ENCODE results near the gene HOXB2.

The HOXB2 gene

DNA sequence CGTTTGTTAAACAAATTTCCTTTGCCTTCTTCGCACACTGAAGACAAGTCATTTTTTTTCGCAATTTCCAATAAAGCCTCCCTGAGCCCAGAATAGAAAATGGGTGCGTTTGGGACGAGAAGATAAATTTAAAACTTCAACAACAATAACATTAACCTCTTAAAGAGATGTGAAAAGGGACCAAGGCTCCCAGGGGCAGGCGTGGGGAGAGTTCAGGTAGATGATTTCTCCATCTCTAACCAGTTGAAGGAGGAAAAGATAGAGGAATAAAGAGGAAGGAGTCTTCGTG lies 34.5 kb upstream of the HOXB2 start:
- DNase-seq (ENCODE audit: low read depth in 2 of 3, low spot score in 1 of 3): no peak

DNA sequence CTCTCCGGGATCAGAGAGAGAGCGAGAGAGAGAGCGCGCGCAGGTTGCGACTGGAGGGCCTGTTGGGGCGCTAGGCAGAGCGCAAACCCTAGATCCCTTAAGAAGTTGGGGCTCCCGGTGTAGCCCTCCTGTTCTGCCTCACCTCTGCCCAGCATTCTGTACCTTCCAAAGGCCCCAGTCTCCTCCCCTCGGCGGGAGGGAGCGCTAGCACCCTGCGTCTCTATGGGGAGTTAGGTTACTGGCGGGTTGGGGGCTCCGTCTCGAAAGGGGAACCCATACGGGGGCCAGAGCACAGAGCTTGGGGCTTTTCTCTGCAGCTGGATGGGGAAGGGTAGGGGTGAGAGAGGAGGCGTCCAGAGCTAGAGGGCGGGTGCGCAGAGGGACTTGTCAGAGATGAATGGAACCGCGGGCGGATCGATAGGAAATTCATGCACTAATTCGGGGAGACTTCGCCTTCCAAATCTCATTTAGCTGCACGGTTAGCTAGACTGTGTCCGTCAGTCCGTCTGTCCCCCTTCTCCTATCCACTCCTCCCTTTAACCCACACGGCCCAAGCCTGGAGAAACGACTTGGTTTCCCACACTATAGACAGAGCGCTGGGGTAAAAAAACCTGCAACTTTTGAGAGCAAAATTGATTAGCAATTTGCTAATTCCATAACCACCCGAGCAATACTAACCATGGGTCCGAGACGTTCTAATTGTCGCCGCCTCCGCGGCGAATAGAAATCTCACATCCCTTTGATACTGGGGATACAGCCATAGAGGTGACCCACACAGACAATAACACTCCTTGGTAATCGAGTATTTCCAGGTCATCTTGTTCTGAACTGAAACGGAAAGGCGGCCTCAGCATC lies 33.9 kb upstream of the HOXB2 start:
- no peak for DNase-seq (ENCODE audit: low read depth in 2 of 3, low spot score in 1 of 3)

DNA sequence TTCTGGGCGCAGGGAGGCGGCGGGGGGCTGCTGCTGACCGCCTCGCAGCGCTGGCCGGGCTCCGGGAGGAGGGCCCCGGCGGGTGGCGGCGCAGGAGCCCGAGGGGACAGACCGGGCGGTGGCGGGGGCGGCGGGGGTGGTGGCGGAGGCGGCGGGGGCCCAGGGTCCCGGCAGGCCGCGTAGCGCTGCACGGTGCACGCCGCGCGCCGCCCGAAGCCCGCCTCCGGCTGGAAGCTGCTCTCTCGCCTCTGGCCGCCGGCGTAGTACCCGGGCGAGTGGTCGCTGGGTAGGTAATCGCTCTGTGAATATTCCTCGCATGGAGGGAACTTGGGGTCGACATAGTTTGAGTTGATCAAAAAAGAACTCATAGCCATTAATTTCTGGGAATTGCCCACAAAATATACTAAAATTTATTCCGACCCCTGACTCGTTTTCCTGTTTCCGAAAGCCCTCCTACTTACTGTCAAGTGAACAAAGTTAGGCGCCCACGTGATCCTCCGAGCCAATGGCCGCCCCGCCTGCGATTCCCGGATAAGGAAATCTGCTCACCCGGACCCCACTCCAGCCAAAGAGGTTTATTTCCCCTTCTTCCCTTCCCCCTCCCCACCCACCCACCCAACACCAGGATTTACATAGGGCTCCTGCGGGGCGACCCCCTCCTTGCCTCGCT lies 33.2 kb upstream of the HOXB2 start, which contains the start of gene HOXB4:
HOXB4 (minus strand) TSS at position 405 of the 670 bp plus-strand sequence; CDS start at position 374, 31 bp downstream.
- DNase-seq (ENCODE audit: low read depth in 2 of 3, low spot score in 1 of 3): peak in 2 of 3 donors; percentile 44 to 63

GRCh38 chr17:48577330-48577945 lies 32.5 kb upstream of the HOXB2 start:
- DNase-seq (ENCODE audit: low read depth in 2 of 3, low spot score in 1 of 3): no peak

DNA sequence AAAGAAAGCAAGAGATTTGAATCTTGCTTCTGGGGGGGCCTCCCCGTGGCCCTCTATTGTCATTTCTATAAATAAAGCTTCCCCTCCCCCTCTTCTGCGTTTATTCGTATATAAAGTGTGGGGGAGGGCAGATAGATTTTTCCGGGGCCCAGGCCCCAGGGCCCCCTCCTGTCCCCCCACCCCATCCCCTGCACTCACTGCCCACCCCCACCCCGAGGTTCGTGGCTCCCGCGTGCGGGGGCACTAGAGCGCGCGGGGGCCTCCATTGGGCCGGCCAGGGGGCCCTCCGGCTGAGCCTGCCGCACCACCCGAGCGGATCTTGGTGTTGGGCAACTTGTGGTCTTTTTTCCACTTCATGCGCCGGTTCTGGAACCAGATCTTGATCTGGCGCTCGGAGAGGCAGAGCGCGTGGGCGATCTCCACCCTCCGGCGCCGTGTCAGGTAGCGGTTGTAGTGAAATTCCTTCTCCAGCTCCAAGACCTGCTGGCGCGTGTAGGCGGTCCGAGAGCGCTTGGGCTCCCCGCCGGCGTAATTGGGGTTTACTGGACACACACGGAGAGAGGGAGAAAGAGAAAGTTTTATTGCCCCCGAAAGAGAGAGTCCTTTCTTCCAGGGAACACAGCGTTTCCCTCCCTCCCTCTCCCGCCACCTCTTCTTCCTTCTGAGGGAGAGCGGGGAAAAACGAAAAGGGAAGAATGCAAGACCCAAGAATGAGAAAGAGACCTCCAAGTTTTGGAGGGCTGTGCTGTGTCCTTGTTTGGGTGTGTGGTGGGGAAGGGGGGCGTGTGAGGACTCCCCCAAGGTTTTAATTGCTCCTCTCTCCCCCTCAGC lies 31.8 kb upstream of the HOXB2 start:
- DNase-seq (ENCODE audit: low read depth in 2 of 3, low spot score in 1 of 3): no peak

DNA sequence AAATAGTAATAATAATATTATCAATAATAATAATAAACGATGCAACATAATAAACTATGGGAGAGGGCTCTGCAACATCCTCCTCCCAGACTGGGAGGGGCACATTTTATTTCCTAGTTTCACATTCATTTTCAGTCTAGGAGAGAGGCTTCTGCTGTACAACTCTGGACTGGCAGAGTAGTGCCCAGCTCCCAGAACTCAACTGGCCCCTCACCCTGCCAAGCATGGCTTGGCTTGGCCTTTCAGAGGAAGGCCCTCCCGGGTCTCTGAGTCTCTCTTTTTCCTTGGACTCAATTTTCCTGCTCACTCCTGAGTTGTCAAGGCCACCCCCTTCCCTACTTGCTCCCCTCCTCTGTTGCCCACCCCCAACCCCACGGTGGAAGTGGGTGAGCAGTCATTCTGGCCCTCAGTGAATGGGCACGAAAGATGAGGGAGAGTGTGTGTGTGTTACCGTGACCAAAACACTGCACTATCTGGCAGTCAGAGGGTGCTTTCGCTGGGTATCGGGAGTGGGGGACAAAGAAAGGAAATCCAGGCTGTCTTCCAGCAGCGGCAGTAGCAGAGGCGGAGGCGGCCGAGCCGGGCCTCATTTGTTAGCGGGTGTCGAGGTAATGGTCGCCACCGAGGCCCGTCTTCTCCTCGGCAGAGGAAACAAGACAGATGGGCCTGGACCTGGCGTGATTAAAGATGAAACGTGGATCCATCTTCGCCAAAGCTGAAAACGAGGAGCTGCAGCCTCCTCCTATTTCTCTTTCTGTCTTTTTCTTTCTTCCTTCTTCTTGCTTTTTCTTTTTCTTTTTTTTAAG lies 31.0 kb upstream of the HOXB2 start:
- DNase-seq (ENCODE audit: low read depth in 2 of 3, low spot score in 1 of 3): no peak

DNA sequence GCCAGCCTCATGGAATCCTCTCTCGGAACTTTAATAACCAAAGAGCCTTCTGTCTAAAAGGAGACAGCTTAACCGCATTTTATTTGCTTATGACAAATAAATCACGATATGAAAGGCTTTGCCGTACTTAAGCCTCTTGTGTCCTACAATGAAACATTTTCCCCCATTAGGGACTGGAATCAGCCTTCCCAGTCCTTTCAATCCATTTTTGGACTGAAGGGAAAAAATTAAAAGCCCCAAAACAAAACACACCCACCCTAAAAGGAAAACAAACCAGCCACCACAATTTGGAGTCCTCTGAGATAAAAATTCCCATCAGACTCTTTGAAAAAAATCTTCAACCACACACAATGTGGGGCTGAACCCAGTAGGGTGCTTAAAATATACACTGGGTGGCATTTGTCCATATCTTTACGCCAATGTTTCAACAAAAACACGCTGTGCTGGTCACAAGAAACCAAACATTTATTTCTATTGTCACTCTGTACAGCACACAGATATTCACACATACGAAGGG lies 30.2 kb upstream of the HOXB2 start:
- DNase-seq (ENCODE audit: low read depth in 2 of 3, low spot score in 1 of 3): no peak

DNA sequence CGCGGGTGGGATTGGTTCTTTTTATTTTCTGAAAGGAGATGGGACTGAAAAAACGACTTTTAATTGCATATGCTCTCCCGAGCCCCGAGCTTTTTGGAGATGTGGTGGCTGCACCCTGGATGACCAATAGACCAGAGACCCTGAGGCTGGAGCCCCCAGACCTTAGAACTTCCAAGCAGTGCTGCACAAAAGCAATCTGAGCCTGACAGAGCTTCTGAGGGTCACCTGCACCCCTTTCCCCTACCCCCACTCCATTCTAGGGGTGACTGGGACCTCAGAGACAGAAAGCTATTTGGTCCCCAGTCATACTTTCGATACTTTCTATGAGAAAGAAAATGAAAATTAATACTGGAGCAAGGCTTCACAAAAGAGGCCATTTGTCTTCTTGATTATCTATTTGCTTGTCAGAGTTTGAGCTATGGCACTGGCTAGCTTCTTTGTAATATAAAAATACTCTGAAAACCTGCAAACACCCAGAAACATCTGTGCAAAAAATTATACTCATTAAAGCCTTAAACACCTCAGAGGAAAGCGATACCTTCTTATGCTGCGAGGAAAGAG lies 29.7 kb upstream of the HOXB2 start:
- no peak for DNase-seq (ENCODE audit: low read depth in 2 of 3, low spot score in 1 of 3)

DNA sequence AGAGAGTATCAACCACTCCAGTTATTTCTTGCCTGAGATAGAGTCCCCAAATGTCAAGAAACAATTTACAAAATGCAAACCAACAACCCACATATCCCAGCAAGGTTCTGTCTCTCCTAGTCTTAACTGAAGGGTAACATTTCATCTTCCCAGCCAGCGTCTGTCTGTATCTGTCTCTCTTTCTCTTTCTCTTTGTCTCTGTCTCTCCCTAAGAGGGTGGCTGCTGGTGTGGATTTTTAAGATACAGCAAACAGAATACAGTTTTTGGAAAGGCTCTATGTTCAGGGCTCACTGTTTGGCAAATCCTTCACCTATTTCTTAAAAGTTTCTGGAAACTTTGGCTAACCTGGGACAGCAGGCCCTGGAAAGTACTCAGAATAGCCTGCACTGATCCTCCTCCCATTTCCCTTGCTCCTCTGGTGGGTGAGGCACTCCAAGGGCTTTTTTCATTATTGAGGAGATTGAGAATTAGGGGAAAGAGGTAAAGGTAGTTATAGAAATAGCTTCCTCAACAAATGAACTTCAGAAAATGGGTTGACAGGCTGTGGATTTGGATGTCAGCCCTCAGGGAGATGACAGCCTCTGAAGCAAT lies 27.0 kb upstream of the HOXB2 start:
- DNase-seq (ENCODE audit: low read depth in 2 of 3, low spot score in 1 of 3): no peak

GRCh38 chr17:48571024-48571818 lies 26.3 kb upstream of the HOXB2 start:
- DNase-seq (ENCODE audit: low read depth in 2 of 3, low spot score in 1 of 3): no peak

- DNase-seq (ENCODE audit: low read depth in 2 of 3, low spot score in 1 of 3): no peak
These were observed 25.6 kb upstream of the HOXB2 start for GRCh38 chr17:48570325-48571023.

DNA sequence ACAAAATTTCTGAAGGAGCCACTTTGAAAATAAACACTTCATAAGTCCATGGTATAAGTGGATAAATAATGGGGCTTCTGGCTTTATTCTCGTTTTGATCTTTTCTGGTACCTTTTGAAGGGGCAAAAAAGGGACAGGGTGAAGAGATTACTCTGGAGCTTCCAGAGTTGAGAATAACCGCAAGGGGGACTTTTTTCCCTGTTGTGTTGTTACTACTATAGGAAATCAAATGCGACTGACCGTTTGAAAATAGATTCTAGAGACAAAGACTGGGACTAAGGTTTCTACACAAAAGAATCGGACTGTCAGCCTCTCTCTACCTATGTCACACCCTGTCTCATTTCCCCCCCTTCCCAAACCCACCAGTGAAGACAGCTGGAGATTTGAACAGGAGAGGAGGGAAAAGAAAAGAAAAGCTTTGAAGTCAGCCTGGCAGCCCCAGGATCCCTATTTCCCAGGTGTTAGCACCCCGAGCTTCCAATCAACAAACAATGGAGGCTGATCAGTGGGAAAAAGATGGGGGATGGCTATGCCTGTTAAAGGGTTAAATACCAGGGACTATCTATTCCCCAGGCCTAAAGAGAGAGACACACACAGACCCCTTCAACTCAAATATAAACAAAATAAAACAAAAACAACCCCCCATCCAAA lies 24.9 kb upstream of the HOXB2 start:
- no peak for DNase-seq (ENCODE audit: low read depth in 2 of 3, low spot score in 1 of 3)

DNA sequence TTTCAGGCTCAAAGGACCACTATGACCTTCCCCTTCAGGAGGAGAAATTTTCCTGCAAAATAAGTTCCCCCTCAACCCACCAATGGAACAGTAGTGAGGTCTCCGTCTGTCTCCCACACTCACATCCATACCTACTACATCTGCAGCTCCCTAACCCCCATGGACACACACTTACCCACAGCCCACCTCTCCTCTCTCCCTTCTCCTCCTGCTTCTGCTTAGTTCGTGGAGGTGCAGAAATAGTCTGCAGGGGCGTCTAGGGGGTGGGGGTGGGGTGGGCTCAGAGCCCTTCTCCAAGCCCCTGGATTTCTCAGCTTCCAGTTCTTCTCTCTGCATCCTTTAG lies 24.3 kb upstream of the HOXB2 start:
- no peak for DNase-seq (ENCODE audit: low read depth in 2 of 3, low spot score in 1 of 3)

DNA sequence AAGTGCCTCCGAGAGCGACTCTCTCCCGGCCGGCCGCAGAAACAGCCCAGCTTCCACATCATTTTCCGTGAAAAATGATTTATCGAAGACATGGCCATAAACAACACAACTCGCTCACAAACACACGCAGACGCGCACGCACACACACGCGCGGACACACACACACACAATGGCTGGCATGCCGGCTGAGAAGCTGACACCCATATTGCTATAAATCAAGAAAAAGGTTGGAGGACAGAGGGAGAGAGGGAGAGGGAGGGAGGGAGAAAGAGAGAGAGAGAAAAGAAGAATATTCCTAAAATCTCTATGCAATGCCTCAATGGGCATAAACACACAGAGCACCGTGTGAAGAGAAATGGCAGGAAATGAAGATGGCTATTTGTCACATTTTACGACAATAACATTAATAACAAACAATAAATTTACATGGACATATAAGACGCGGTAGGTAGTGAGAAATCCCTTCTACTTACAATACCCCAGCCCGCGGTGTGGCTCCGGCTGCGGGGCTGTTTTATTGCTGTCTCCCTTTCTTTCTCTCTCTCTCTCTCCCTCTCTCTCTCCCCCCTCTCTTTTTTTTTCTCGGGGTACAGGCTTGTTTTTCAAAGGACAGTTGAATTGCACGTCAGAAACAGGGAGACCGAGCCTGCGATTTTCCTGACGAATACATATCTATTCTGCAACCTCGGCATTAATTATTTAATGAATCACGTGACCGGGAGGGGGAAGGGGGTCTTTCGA lies 23.8 kb upstream of the HOXB2 start:
- DNase-seq (ENCODE audit: low read depth in 2 of 3, low spot score in 1 of 3): no peak

- no peak for DNase-seq (ENCODE audit: low read depth in 2 of 3, low spot score in 1 of 3)
These were observed 22.9 kb upstream of the HOXB2 start for GRCh38 chr17:48567646-48568354.

GRCh38 chr17:48567209-48567608 lies 22.3 kb upstream of the HOXB2 start:
- DNase-seq (ENCODE audit: low read depth in 2 of 3, low spot score in 1 of 3): no peak

- DNase-seq (ENCODE audit: low read depth in 2 of 3, low spot score in 1 of 3): no peak
These were observed 21.8 kb upstream of the HOXB2 start for GRCh38 chr17:48566717-48567116.
